GM21360 (cell line): ENCODE measurements around the gene TIMM22.

Experiments
- ATAC-seq: cut with Tn5 transposase; IDR thresholded peaks from one replicate; pipeline ENCODE4 v1.9.1; 2021; ENCODE audit warnings: mild to moderate bottlenecking, moderate library complexity; ENCODE audit not compliant: unreplicated experiment

The TIMM22 gene

DNA sequence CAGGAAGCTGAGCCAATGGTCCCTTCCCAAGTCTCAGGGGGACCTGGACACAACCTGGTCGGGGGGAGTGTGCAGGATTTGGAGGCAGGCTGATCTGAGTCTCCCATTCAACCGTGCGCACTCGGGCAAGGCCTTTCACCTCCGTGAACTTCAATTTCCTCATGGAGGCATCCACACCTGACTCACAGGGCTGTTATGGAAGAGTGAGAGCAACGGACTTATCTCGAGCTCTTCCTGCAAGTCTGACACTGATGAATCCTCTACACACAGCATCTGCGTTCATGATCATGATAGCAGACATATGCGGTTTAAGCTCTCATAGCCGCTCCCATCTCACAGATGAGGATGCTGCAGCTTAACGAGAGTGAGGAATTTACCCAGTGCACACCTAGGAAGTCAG lies 21.6 kb downstream of the TIMM22 start:
- ATAC-seq: no peak

DNA sequence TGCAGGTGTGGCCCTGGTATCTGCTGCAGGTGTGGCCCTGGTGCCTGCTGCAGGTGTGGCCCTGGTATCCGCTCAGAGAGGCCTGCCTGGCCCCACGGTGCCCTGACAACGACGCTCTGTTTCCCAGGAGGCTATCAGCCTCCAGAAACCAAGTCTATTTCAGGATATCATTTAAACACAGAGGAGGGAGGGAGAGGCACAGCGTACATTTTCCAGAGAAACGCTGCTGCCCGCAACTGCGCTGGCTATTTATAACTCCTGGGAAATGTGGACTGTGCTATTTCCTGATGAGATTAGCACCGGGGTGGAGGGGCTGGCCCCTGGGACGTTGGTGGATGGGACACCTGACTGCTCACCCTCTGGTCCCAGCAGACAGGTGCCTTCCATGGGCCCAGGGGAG lies 22.5 kb downstream of the TIMM22 start:
- no peak for ATAC-seq

DNA sequence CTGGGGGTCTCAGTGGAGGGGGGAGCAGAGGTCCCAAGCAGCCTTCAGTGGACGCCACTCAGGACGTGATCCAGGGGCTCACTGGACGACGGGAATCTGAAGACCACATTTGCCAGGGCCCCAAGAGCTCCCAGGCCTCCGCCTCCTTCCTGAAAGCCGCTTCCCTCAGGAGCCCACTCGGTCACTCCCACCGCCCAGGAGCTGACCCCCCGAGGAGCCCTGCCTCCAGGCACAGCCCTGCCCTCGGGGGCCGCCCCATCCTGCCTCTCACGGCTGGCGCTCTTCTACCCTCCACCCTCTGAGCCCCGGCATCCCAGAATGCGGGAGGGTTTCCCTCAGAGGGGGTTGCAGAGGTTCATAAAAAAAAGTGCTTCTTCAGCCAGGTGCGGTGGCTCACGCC lies 24.2 kb downstream of the TIMM22 start:
- no peak for ATAC-seq

DNA sequence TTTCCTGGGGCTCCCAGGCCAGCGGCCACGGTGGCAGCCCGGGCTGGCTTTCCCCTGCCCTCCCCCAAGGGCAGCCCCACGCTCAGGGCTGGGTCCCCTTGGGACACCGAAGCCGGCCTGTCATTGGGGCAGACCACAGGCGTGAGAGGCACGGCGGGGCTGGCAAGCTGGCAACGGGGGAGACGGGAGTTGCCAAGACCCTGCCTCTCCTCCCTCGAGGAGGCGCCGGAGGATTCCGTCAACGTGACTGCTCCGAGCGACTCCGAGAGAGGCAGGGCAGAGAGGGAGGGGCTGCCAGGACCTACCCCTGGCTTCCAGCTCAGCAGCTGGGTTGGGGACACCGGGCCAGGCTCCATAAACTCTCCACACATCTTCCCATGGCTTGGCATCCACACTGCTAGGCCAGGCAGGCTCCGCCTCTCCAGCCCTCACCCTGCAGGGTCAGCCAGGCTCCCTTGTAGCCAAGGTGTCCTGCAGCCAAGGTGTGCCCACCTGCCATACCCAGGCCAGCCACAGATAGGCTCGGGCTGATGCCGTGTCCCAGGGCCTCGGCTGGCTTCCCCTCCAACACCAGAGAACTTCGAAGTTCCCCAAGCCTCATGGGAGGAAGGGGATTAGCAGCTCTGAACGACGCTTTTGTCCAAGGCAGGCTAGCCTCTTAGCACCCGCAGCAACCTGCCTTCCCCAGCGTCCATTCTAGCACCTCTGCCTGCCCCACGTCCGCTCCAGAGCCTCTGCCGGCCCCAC lies 25.5 kb downstream of the TIMM22 start:
- no peak for ATAC-seq

DNA sequence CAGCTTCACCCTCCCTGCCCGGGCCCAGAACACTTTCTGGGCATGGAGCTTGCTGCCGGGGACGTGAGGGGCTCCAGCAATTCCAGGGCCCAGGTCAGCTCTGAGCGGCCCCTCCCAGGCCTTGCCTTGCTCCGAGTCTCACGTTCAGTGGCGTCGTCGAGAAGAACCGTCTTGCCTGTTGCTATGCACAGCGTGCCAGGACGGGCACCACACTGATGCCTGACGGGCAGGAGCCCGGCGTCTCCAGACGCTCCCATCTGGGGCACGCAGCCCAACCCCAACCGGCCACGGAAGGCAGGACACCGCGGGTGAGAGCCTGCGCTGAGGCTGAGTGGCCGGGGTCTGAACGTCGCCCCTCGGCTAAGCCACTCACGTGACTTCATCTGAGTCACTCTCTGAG lies 27.1 kb downstream of the TIMM22 start:
- ATAC-seq: no peak

DNA sequence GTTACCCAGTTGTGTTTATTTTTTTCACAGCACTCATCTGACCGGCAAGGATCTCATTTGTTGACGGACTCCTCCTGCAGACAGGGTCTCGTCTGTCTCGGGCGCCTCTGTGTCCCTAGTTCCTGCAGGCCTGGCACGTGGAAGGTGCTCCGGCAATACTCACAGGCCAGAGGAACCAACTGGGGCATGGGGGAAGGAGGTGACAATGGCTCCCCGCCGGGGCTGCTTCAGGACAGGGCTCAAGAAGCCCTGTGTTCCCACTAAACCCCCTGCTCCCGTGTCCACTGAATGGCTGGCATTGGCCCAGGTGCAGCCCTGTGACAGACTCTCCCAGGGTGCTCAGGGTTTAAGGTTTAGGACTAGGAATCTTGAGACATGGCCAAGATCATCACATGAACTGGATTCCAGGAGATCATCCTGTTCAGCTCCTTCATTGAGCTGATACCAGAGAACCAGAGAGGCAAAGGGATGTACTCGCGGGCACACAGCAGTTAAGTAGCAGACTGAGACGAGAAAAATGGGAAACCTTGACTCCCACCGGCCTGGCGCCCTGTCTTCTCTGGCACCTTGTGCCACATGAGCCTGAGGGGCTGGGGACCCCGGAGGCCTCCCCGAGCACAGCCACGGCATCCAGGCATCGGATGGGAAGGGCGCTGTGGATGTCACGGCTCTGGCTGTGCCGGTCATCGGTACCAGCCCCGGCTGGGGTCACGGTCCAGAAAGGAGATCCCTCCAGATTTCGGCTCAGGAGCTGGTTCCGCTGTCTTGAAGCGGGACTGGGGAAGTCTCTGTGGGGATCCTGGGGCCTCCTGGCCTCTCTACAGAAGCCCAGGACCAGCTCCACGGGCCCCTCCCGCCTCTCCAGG lies 29.0 kb downstream of the TIMM22 start:
- no peak for ATAC-seq

DNA sequence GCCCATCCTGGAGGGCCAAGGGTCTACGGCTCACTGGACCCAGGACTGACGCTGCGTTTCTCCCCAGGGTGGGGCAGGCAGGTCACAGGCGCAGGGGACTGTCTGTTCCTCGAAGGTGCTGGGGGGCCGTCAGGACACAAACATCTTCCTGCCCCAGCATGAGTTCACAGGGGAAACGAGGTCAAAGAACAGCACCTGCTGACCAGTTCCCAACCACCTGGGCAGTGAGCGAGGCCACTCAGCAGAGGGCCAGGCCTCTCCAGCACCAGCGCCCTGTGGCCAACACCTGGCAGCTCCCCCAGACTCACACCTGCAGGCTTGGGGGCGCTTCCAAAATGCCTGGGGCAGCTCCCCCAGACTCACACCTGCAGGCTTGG lies 29.7 kb downstream of the TIMM22 start:
- no peak for ATAC-seq

DNA sequence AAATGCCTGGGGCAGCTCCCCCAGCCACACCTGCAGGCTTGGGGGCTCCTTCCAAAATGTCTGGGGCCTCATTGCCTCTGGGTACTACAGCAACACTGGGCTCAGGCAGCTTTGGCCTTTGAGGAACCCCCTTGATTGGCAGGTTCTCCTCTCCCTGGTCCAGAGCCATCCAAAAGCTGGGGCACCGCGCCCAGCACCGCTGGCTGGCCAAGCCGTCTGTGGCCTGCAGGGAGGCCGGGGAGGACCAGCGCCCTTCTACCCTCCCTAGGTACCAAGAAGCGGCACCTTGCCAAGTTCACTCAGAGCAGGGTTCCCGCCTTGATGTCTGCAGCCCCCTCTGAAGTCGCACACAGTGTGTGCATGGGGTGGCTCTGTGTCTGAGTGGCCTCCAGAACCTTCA lies 30.1 kb downstream of the TIMM22 start:
- ATAC-seq: no peak

DNA sequence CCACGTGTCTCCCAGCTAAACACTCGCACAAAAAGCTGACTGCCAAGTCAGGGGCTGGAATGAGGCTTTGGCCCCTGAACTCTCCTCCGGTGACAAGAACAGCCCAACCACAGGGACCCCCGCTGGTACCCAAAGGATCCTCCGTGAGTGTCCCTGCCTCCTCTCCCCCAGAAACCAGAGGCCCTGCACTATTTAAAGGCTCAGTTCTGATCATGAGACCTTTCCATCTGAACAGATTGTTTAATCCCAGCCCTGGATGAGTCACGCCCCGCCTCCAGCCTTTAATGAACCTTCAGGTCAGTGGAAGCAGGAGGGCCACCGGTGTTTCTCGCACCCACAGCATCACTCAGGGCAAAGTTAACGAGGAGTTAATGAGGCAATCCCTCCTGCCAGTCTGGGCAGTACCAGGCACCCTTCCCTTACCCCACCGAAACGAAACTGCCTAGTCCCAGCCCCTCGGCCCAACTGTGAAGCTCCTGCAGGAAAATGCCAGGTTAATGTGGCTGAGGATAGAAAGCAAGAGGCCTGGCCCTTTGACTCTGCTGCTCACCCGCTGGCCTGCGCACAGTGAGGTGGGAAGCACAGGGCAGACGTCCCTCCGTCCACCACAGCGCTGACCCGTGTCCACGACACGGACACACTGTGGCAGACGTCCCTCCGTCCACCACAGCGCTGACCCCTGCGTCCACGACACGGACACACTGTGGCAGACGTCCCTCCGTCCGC lies 32.4 kb downstream of the TIMM22 start:
- no peak for ATAC-seq

DNA sequence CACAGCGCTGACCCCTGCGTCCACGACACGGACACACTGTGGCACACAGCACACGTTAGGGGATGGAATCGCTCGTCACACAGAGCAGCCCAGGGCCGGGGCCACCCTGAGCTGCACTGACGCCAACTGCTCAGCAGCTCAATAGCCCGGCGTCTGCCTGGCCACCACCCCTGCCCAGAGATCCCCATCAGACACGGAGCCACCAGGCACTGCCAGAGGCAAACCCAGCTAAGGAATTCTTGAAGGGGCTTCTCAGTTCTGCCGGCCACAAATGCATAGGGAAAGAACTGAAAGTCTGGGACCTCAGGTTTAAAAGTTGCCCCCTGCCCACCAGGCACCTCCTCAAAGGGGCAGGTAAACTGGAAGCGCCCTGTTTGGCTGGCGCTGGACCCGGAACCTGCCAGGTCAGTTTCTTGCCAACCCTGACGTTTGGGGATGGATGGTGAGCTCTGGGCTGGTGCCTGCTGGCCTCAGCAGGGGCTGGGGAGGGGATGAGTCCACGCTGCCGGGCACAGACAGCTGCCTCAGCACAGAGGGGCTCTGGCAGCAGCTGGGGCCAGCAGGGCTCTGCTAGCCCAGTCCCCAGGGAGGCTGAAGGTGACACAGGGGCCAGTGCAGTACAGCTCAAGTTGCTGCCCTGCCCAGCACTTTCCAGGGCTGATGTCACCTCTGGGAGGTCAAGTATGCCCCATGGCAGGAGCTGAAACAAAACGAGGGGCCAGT lies 33.2 kb downstream of the TIMM22 start:
- no peak for ATAC-seq

DNA sequence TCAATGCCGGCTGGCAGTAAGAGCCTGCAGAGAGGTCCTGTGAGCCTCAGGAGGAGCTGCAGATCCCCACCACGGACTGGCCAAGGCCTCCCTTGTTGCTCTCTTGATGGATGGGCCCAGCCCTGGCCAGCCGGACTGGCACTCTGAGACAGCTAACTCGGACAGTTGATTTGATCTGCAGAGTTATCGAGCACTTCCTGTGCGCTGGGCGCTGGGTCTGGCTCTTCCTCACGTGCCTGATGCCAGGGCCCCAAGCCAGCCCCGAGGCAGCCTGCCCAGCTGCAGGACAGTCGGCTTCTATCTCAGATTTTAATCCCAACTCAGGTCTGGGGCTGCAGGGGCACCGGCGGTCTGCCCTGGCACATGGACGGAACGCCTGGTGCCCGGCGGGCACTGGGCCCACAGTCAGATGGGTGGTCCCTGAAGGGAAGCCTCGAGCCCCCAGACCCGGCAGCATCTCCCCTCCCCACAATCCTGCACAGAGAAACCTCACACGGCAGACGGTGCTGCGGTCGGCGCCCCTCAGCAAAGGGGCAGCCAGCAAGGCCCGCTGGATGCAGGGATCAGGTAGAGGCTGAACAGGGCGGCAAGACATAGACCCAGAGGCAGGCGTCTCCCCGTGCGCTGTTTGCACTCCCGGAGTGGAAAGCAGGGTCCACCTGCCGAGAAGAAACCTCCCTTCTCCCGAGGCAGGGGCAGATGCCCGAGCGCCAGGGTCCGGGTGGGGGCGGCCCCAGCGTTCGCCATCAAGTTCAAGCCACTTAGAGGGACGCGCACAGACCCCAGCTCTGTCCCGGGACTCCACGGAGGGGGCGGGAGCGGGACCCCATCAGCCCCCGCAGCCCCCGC lies 34.0 kb downstream of the TIMM22 start:
- ATAC-seq: no peak

DNA sequence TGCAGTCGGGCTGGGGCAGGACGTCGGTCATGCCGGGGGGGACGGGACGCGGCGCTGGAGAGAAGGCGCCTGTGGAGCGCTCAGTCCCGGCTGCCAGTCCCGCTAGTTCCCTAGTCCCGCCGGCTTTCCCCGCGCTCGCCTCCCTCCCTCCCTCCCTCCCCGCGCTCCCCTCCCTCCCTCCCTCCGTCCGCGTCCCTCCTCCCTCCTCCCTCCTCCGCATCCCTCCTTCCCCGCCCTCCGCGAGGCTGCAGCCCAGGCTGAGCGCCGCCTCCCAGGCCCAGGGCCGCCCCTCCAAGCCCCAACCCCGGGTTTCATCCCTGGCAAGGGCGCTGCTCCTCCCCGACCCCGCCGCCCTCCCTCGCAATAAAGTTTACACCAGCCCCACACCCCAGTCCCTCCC lies 34.8 kb downstream of the TIMM22 start:
- ATAC-seq: no peak

DNA sequence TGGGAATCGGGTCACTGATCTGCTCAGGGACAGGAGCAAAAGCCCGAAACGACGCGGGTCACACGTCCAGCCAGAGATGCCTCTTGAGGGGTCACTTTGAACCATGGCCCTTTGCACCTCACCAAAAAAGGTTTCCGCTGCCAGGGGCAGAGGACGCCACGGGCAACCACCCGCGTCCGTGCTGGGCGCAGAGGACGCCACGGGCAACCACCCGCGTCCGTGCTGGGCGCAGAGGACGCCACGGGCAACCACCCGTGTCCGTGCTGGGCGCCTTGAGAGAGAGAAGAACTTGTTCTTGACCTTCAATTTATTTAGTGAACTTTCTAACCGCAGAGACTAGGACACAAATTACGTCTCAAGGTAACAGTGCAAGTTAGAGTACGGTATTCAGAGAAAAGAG lies 35.5 kb downstream of the TIMM22 start:
- ATAC-seq: no peak

DNA sequence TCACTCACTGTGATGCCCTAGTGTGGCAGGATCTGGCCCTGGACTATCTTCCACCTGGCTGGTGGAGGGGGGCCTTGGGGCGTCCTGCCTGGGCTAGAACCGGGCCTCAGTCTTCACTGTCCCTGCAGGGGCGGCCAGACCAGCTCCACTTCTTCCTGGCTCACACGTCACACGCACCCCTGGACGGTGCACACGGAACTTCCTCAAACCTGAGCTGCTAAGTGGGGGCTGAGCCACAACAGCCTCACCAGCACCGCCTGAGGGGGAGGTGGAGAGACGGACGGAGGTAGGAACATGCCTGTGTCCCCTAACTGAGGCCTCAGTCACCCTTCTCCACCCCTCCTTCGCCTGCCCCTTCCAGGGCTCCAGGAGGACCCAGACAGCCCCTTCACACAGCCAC lies 36.6 kb downstream of the TIMM22 start:
- ATAC-seq: no peak

DNA sequence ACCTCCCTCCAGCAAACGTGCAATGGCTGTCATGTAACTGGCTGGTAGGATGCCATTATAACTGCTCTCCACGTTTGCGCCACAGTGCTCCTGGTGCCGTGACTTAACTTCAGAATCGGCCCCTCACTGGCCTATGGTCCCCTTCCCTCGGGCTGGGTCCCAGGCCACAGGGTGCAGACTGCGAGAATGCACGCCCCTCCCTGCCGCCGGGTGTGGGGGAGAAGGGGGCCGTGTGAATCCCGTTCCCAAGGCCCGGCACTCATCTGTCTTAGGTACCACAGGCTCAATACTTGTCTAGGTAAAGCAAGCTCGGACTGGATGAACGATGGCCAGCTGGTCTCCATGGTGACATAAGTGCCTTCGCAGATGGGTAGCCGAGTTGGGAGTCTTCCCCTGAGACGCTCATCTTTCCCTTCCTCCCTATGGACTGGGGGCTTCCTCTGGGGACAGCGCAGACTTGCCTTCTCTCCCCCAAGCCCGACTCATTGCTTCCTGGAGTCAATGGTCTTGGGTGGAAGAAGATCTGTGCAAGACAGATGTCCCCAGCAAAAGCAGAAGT lies 37.8 kb downstream of the TIMM22 start:
- no peak for ATAC-seq

DNA sequence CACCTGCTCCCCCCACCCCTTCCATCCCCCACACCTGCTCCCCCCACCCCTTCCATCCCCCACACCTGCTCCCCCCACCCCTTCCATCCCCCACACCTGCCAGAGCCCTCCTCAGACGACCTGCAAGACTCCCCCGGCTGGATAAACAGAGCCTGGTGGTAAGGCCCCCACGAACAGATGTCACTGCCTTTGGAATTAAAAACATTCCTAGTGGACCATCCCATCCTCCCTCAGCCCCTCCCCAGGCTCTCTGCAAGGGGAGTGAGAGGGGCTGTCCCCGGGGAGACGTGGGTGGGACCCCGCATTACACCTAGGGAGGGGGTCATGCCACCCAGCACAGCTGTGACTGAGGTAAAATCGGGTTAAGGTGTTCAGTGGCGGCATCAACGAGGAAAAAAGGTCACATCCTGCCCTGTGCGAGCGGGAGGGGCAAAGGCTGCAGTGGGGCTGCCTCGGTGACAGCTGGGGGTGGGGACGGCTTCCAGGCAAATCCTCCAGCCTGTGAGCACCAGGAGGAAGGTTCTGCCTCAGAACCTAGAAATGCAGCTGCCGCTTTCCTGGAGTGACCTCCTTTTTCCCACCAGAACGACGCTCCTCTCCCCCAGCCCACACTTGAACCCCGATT lies 38.7 kb downstream of the TIMM22 start:
- ATAC-seq: no peak

DNA sequence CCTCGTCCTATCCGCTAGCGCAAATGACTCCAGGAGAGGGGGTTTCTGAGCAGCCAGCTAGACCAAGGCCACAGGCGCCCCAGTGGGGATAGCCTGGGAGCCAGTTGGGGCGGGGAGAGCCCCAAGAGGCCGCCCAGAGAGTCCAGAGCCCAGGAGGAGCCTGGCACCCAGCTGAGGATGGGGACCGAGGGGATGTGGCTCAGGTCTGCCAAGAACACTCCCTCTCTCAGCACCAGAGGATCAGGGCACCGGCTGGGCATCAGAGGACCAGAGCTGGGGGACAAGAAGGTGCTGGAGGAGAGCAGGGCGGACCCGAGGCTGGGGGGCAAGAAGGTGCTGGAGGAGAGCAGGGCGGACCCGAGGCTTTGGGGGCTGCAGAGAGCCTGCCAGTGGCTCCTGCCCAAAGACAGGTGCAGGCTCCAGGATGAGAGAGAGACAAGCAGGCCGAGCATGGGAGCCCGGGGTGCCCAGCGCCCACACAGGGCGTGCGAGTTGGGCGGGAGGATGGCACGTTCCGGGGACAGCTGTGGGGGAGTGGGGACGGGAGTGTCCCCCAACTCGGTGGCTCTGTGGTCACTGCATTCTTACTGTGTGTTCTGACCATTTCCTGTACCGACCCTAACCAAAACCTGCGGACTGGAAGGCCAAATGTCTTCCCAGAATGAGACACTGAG lies 39.4 kb downstream of the TIMM22 start:
- no peak for ATAC-seq

DNA sequence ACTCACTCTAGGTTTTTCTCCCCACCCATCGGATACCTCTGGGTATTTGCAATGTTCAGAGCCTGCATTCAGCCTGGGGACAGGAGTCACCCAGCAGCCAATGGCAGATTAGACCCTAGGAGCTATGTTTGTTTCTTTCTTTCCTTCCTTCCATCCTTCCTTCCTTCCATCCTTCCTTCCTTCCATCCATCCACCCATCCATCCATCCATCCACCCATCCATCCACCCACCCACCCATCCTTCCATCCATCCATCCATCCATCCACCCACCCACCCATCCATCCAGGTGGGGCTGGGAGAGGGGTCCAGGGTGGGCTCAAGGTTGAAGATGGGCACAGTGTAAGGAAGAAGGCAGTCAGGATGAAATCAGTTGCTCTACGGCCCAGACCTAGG lies 39.9 kb downstream of the TIMM22 start:
- ATAC-seq: no peak
